AG10803 (cell line): ENCODE data around the gene NRSN2.
"Not testable (repeated sequence)": the region's sequence is repeated elsewhere in the genome, so short reads cannot be mapped to it uniquely, and the experiment has no call there.

Source experiments
- DNase-seq: peaks from one replicate; pipeline ENCODE4 v3.0.0; 2010; ENCODE audit warnings: low read depth
- H3K4me3 ChIP-seq: 2 replicates; pipeline ENCODE4 v1.5.1; 2011; ENCODE audit warnings: mild to moderate bottlenecking, low read length, control low read depth
- TF ChIP-seq, protein P1 (sequence below): conservative IDR thresholded peaks from 2 replicates; pipeline ENCODE4 v1.5.1; 2011; ENCODE audit warnings: mild to moderate bottlenecking, low read length, control low read depth, inconsistent platforms

NRSN2 gene

DNA sequence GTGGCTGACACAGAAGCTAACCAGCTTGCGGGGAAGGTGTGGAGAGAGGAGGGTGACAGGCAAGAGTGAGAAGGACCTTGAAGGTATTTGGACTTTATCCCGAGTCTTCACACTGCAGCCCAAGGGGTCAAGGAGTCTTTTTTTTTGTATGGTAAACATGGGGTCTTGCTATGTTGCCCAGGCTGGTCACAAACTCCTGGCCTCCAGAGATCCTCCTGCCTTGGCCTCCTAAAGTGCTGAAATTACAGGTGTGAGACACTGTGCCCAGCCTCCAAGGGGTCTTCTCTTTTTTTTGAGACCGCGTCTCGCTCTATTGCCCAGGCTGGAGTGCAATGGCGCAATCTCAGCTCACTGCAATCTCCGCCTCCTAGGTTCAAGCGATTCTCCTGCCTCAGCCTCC lies 12.3 kb upstream of the NRSN2 start:
- no peak for DNase-seq
- no peak overlapping the region for H3K4me3 ChIP-seq
- TF ChIP-seq, protein P1, sequence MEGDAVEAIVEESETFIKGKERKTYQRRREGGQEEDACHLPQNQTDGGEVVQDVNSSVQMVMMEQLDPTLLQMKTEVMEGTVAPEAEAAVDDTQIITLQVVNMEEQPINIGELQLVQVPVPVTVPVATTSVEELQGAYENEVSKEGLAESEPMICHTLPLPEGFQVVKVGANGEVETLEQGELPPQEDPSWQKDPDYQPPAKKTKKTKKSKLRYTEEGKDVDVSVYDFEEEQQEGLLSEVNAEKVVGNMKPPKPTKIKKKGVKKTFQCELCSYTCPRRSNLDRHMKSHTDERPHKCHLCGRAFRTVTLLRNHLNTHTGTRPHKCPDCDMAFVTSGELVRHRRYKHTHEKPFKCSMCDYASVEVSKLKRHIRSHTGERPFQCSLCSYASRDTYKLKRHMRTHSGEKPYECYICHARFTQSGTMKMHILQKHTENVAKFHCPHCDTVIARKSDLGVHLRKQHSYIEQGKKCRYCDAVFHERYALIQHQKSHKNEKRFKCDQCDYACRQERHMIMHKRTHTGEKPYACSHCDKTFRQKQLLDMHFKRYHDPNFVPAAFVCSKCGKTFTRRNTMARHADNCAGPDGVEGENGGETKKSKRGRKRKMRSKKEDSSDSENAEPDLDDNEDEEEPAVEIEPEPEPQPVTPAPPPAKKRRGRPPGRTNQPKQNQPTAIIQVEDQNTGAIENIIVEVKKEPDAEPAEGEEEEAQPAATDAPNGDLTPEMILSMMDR = no peak

DNA sequence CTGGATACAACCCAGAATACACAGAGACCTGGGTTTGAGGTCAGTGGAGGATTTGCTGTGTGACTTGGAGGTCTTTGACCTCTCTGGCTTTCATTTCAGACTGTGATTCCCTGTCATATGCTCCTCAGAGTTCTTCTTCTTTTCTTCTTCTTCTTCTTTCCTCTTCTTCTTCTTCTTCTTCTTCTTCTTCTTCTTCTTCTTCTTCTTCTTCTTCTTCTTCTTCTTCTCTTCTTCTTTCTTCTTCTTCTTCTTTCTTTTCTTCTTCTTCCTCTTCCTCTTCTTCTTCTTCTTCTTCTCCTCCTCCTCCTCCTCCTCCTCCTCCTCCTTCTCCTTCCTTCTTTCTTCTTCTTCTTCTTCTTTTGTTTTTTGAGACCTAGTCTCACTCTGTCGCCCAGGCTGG lies 10.9 kb upstream of the NRSN2 start:
- DNase-seq, H3K4me3 ChIP-seq: not testable (repeated sequence)

DNA sequence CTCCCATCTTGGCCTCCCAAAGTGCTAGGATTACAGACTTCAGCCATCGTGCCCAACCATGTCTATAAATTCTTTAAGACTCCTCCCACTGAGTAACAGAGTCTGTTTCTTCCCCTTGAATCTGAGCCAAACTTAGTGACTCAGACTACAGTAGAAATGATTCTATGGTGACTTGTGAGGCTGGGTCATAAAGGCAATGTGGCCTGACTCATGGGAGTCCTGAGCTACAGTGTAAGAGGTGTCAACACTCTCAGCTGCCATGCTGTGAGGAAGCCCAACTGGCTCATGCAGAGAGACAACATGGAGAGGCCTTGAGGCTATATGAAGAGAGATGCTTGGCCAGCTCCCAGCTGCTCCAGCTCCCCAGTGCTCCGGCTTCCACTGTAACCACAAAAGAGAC lies 5.2 kb upstream of the NRSN2 start:
- DNase-seq = peak; percentile 70

DNA sequence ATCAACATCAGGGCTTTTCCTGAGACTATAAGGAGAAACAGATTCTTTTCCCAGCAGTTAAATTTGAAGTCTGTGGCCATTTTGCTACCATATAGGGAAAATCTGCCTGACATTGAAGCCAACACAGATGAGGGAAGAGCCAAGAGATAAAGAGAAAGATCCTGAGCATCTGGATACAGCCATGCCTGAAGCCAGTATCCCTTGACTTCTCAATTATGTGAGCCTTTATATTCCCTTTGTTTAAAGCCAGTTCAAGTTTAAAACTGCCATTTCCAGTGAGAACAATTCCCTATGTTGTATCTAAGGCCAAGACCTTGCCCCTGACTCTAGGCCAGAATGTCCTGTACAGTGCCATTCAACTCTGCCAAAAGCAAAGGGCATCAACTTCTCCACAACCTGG lies 3.8 kb upstream of the NRSN2 start:
- TF ChIP-seq, protein P1 = no peak
- DNase-seq = no peak
- H3K4me3 ChIP-seq = no peak overlapping the region

More for the DNA sequence above, 5.2 kb upstream of the NRSN2 start:
- H3K4me3 ChIP-seq = no peak overlapping the region
- TF ChIP-seq, protein P1 = no peak

DNA sequence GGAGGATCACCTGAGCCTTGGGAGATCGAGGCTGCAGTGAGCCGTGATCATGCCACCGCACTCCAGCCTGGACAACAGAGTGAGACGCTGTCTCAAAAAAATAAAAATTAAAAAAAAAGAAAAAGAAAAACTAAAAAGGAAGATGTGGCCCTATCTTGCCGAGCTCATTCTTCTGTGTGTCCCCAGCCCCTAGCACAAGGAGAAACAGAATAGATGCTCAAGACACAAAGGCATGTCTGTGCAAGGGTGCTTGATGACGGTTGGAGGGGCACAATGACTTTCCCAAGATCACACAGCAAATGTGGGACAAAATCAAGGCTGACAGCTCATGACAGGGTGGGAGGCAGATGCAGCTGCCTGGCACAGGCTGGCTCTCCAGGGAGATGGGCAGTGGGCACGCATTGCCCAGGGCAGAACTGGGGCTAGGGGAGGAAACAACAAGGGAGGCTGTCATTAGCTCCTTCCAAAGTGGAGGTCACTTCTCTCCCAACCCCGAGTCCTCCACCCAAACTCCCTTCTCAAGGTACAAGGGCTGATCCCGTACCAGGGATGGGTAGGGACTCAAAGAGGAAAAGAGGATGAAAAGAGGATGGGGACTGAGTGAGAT lies 775 bp upstream of the NRSN2 start:
- no peak for DNase-seq
- H3K4me3 ChIP-seq = peak overlapping the region; percentile 75
- TF ChIP-seq, protein P1 = no peak

DNA sequence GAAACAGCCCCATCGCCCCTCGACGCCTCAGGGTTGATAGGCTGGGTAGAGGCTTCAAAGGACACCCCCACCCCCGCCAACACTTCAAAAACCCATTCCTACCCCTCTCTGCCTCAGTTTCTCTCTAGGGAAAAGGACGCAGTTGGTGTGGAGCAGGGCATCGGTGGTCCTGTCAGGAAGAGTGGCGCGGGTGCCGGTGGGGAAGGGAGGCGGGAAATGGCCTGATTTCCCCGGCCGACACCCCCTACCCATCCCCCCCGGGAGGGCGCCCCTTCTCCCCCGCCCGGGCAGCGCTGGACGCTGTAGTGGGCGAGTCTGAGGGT lies 367 bp downstream of the NRSN2 start:
- TF ChIP-seq, protein P1 = no peak
- no peak for DNase-seq

DNA sequence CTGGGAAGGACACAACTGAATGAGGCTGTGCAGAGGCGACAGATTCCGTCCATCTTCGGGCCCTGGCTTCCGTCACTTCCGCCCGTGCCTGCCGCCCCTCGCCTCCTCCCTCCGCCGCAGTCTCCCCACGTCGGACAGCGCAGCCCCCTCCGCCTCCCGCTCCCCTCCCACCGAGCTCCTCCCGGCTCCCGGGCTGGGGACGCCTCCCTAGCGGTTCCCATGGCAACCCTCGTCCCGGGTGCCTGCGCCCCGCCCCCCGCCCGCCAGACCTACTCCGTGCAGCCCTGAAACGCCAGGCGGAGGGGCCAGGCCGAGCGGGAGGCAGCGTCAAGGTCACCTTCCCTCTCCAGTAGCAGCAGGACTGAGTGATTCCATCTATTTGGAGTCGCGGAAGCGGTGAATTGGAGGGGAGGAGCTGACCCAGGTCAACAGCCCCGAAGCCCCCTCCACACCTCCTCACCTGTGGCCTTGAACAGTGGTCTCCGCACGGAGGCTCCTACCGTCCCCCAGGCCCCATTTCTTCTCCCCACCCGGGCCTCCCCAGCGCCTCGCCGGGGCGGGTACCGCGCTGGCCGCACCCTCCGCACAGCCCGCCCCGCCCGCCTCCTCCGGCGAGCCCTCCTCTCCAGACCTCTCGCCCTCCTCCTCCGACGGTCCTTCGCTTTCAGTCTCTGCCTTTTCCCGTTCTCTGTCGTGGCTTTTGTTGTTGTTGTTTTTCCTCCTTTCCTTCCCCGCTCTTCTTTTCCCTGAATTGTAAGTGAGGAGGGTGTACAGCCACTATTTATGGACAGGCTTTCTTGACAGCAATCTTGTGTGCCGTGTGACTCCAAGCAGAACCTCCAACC lies 951 bp downstream of the NRSN2 start:
- peak overlapping the region; percentile 75 for H3K4me3 ChIP-seq
- TF ChIP-seq, protein P1 = no peak
- DNase-seq = peak; percentile 94

More for the DNA sequence above, 367 bp downstream of the NRSN2 start:
- peak overlapping the region; percentile 75 for H3K4me3 ChIP-seq
